ENCODE measurements around the gene SFT2D3.
"Not testable (repeated sequence)": the region's sequence is repeated elsewhere in the genome, so short reads cannot be mapped to it uniquely, and the experiment has no call there.

SFT2D3 gene

GRCh38 chr2:127743477-127744026 lies 42.3 kb downstream of the SFT2D3 start:
- H3K4me3 ChIP-seq (ENCODE audit: low read depth in 1 of 2, low read length in 2 of 2): no peak overlapping the region
- H3K36me3 ChIP-seq (ENCODE audit: control insufficient read depth in 1 of 2, insufficient read depth in 2 of 2, low read length in 2 of 2): peaks cover 21% of the 10 kb centered on the region in 2 donors
- H3K27me3 ChIP-seq (ENCODE audit: low read depth, low read length): no peaks in the 10 kb centered on the region
- H3K9me3 ChIP-seq (ENCODE audit: control insufficient read depth in 1 of 2, low read length in 2 of 2): no peaks in the 10 kb centered on the region
- no peak overlapping the region for H3K27ac ChIP-seq (ENCODE audit: low read length)
- no peaks in the 10 kb centered on the region for H3K4me1 ChIP-seq (ENCODE audit: control insufficient read depth in 1 of 2, insufficient read depth in 2 of 2, low read length in 2 of 2)

GRCh38 chr2:127747621-127748020 lies 46.3 kb downstream of the SFT2D3 start:
- H3K27ac ChIP-seq (ENCODE audit: low read length): no peak overlapping the region
- H3K9me3 ChIP-seq (ENCODE audit: control insufficient read depth in 1 of 2, low read length in 2 of 2): no peaks in the 10 kb centered on the region
- H3K36me3 ChIP-seq (ENCODE audit: control insufficient read depth in 1 of 2, insufficient read depth in 2 of 2, low read length in 2 of 2): peaks cover 15 to 18% of the 10 kb centered on the region in 2 donors
- no peak overlapping the region for H3K4me3 ChIP-seq (ENCODE audit: low read depth in 1 of 2, low read length in 2 of 2)
- no peaks in the 10 kb centered on the region for H3K27me3 ChIP-seq (ENCODE audit: low read depth, low read length)
- no peaks in the 10 kb centered on the region for H3K4me1 ChIP-seq (ENCODE audit: control insufficient read depth in 1 of 2, insufficient read depth in 2 of 2, low read length in 2 of 2)

- H3K4me3 ChIP-seq (ENCODE audit: low read depth in 1 of 2, low read length in 2 of 2); H3K27me3 ChIP-seq (ENCODE audit: low read depth, low read length); H3K27ac ChIP-seq (ENCODE audit: low read length); H3K4me1 ChIP-seq (ENCODE audit: control insufficient read depth in 1 of 2, insufficient read depth in 2 of 2, low read length in 2 of 2); H3K9me3 ChIP-seq (ENCODE audit: control insufficient read depth in 1 of 2, low read length in 2 of 2): not testable (repeated sequence)
- peaks cover 11 to 13% of the 10 kb centered on the region in 2 donors for H3K36me3 ChIP-seq (ENCODE audit: control insufficient read depth in 1 of 2, insufficient read depth in 2 of 2, low read length in 2 of 2)
Measured at GRCh38 chr2:127749537-127749936, 48.2 kb downstream of the SFT2D3 start.

- Histone ChIP-seq H3K4me1 (ENCODE audit: control insufficient read depth in 1 of 2, insufficient read depth in 2 of 2, low read length in 2 of 2) (no peaks in the 10 kb centered on the region), H3K27ac (ENCODE audit: low read length) (no peak overlapping the region), H3K4me3 (ENCODE audit: low read depth in 1 of 2, low read length in 2 of 2) (no peak overlapping the region), H3K27me3 (ENCODE audit: low read depth, low read length) (no peaks in the 10 kb centered on the region), H3K9me3 (ENCODE audit: control insufficient read depth in 1 of 2, low read length in 2 of 2) (no peaks in the 10 kb centered on the region), H3K36me3 (ENCODE audit: control insufficient read depth in 1 of 2, insufficient read depth in 2 of 2, low read length in 2 of 2) (peaks cover 4 to 8% of the 10 kb centered on the region in 2 donors)
Measured at GRCh38 chr2:127753374-127753773, 52.1 kb downstream of the SFT2D3 start.

- H3K4me3 ChIP-seq (ENCODE audit: low read depth in 1 of 2, low read length in 2 of 2): no peak overlapping the region
- H3K4me1 ChIP-seq (ENCODE audit: control insufficient read depth in 1 of 2, insufficient read depth in 2 of 2, low read length in 2 of 2): no peaks in the 10 kb centered on the region
- H3K36me3 ChIP-seq (ENCODE audit: control insufficient read depth in 1 of 2, insufficient read depth in 2 of 2, low read length in 2 of 2): peaks cover 4% of the 10 kb centered on the region in 2 donors
- H3K27ac ChIP-seq (ENCODE audit: low read length): no peak overlapping the region
- no peaks in the 10 kb centered on the region for H3K27me3 ChIP-seq (ENCODE audit: low read depth, low read length)
- no peaks in the 10 kb centered on the region for H3K9me3 ChIP-seq (ENCODE audit: control insufficient read depth in 1 of 2, low read length in 2 of 2)
Measured at GRCh38 chr2:127754186-127754585, 52.9 kb downstream of the SFT2D3 start.
